OCI-LY7 (cell line): ENCODE measurements around the gene TNFRSF9. TPM values are rescaled to one million over a fixed set of nuclear protein-coding genes. Genes with fewer than 3 reads are reported as not detected.

Experiments used
- BruUV-seq: library from RNA; stranded (reverse); fragments of 400-500 nt; replicated peaks from 2 replicates; lab custom pipeline; 2021; lab: Mats Ljungman, UMichigan
- CTCF ChIA-PET: fragments of 300-600 bp; sonication (Branson Sonifier 250); formaldehyde crosslinking; loops from one replicate; lab custom pipeline; 2022; ENCODE audit warnings: antibody characterized with exemption; ENCODE audit not compliant: unreplicated experiment; lab: Charles Lee
- POLR2A ChIA-PET: fragments of 300-600 bp; sonication (Branson Sonifier 250); formaldehyde crosslinking; loops from one replicate; lab custom pipeline; 2022; ENCODE audit warnings: antibody characterized with exemption; lab: Charles Lee
- DNase-seq: peaks from one replicate; pipeline ENCODE4 v3.0.0-alpha.2; 2015; ENCODE audit warnings: low spot score
- H2AFZ ChIP-seq: fragments of 200-600 bp; sonication (generic), shearing (Covaris generic); 2 replicates; pipeline ENCODE4 v1.6.1; 2014; ENCODE audit warnings: mild to moderate bottlenecking, antibody characterized with exemption, low read length, moderate library complexity
- H3K27ac ChIP-seq: fragments of 200-600 bp; sonication (generic); 2 replicates; pipeline ENCODE4 v1.5.1; 2014; ENCODE audit warnings: mixed run types, low read depth, mild to moderate bottlenecking, moderate library complexity, low read length, inconsistent platforms; ENCODE audit not compliant: poor library complexity, severe bottlenecking
- H3K36me3 ChIP-seq: fragments of 200-600 bp; sonication (generic); 2 replicates; pipeline ENCODE4 v1.6.1; 2014; ENCODE audit warnings: mild to moderate bottlenecking, antibody characterized with exemption, low read length, moderate library complexity, mixed read lengths; ENCODE audit not compliant: insufficient read depth
- H3K4me1 ChIP-seq: fragments of 200-600 bp; sonication (generic); 2 replicates; pipeline ENCODE4 v1.5.1; 2014; ENCODE audit warnings: mild to moderate bottlenecking, low read length; ENCODE audit not compliant: insufficient read depth, poor library complexity, severe bottlenecking
- H3K4me2 ChIP-seq: fragments of 200-600 bp; sonication (generic); 2 replicates; pipeline ENCODE4 v1.6.1; 2014; ENCODE audit warnings: mild to moderate bottlenecking, low read length
- H3K4me3 ChIP-seq: fragments of 200-600 bp; sonication (generic); 2 replicates; pipeline ENCODE4 v1.5.1; 2014; ENCODE audit warnings: mild to moderate bottlenecking, low read depth, low read length; ENCODE audit not compliant: poor library complexity, severe bottlenecking
- H3K79me2 ChIP-seq: fragments of 200-600 bp; sonication (generic); 2 replicates; pipeline ENCODE4 v1.6.1; 2016; ENCODE audit warnings: low read depth, mild to moderate bottlenecking, low read length, moderate library complexity, mixed read lengths; ENCODE audit not compliant: insufficient read depth
- H3K9me2 ChIP-seq: fragments of 200-600 bp; sonication (generic); 2 replicates; pipeline ENCODE4 v1.6.1; 2016; ENCODE audit warnings: mild to moderate bottlenecking, low read length, mixed read lengths; ENCODE audit not compliant: insufficient read depth
- H3K9me3 ChIP-seq: fragments of 200-600 bp; sonication (generic); 2 replicates; pipeline ENCODE4 v1.6.1; 2014; ENCODE audit warnings: mild to moderate bottlenecking, mixed run types, low read length, mixed read lengths
- H4K20me1 ChIP-seq: fragments of 200-600 bp; sonication (generic); 2 replicates; pipeline ENCODE4 v1.6.1; 2014; ENCODE audit warnings: mild to moderate bottlenecking, antibody characterized with exemption, low read length, moderate library complexity, mixed read lengths; ENCODE audit not compliant: insufficient read depth
- CTCF ChIP-seq: fragments of 200-600 bp; sonication (generic); conservative IDR thresholded peaks from 2 replicates; pipeline ENCODE4 v1.5.1; 2014; ENCODE audit warnings: mild to moderate bottlenecking, antibody characterized with exemption, low read length, moderate library complexity, mixed read lengths
- EZH2phosphoT487 ChIP-seq: fragments of 200-600 bp; sonication (generic); IDR thresholded peaks from 2 replicates; pipeline ENCODE4 v1.6.1; 2018; ENCODE audit warnings: low read depth, borderline replicate concordance, mild to moderate bottlenecking, mixed run types, antibody characterized with exemption, low read length, moderate library complexity, mixed read lengths
- intact Hi-C: fragments of 100-400 bp; cut with micrococcal nuclease; formaldehyde crosslinking; loops from one replicate; pipeline ENCODE4 v1.10.0; 2022; ENCODE audit not compliant: unreplicated experiment
- total RNA-seq, 2 experiments: library from RNA; depleted of rRNA in 1 of 2; stranded (reverse); fragments of >200 nt in 1 of 2; shearing (Covaris generic) in 1 of 2; gene quantifications; 2 replicates each; pipeline ENCODE4 v1.2.3, GENCODE V29; 2014 to 2022

Gene TNFRSF9
- total RNA-seq, 2 experiments from 2014 or later = not detected

- intact Hi-C loops = no loop called here
These were observed 28.5 kb downstream of the TNFRSF9 start for GRCh38 chr1:7912145-7912544.

GRCh38 chr1:7905262-7905661 lies 35.4 kb downstream of the TNFRSF9 start:
- Histone ChIP-seq H3K79me2 (no peaks in the 10 kb centered on the region), H4K20me1 (no peaks in the 10 kb centered on the region), H3K4me2 (no peak overlapping the region), H3K9me3 (no peaks in the 10 kb centered on the region), H2AFZ (no peak overlapping the region), H3K9me2 (no peaks in the 10 kb centered on the region), H3K27ac (no peak overlapping the region), H3K36me3 (no peaks in the 10 kb centered on the region), H3K4me1 (no peaks in the 10 kb centered on the region), H3K4me3 (no peak overlapping the region)
- ChIA-PET CTCF (no interaction called here), POLR2A (interaction anchor here (0.6 to 1.2 kb wide), 2 partner anchors 10 to 153 kb away, joined by 5 read pairs; no protein-coding TSS in a partner anchor)
- no peak for DNase-seq
- no TSS peak for BruUV-seq
- intact Hi-C loops = no loop called here
- TF ChIP-seq CTCF (no peak), EZH2phosphoT487 (no peak)

More at GRCh38 chr1:7912145-7912544, 28.5 kb downstream of the TNFRSF9 start:
- H4K20me1 ChIP-seq = no peaks in the 10 kb centered on the region
- no peaks in the 10 kb centered on the region for H3K9me3 ChIP-seq
- H3K4me3 ChIP-seq = no peak overlapping the region
- ChIA-PET POLR2A (no interaction called here), CTCF (no interaction called here)
- no peaks in the 10 kb centered on the region for H3K4me1 ChIP-seq
- H2AFZ ChIP-seq = no peak overlapping the region
- TF ChIP-seq EZH2phosphoT487 (no peak), CTCF (no peak)
- no peaks in the 10 kb centered on the region for H3K79me2 ChIP-seq
- no peak for DNase-seq
- no peaks in the 10 kb centered on the region for H3K9me2 ChIP-seq
- no peak overlapping the region for H3K4me2 ChIP-seq
- H3K27ac ChIP-seq = no peak overlapping the region
- no TSS peak for BruUV-seq
- H3K36me3 ChIP-seq = no peaks in the 10 kb centered on the region

- DNase-seq = peak; percentile 53
- intact Hi-C loops = loop anchor here (1.0 to 2.0 kb wide), 2 partner anchors 94 to 235 kb away; no protein-coding TSS in a partner anchor
- no peaks in the 10 kb centered on the region for H4K20me1 ChIP-seq
- H3K4me2 ChIP-seq = no peak overlapping the region
- H3K27ac ChIP-seq = no peak overlapping the region
- no peaks in the 10 kb centered on the region for H3K36me3 ChIP-seq
- BruUV-seq = no TSS peak
- no peaks in the 10 kb centered on the region for H3K4me1 ChIP-seq
- no peaks in the 10 kb centered on the region for H3K9me2 ChIP-seq
- CTCF ChIA-PET = no interaction called here
- H3K79me2 ChIP-seq = no peaks in the 10 kb centered on the region
- no peaks in the 10 kb centered on the region for H3K9me3 ChIP-seq
- TF ChIP-seq EZH2phosphoT487 (no peak), CTCF (peak; percentile 76)
- H3K4me3 ChIP-seq = no peak overlapping the region
- H2AFZ ChIP-seq = no peak overlapping the region
- POLR2A ChIA-PET = no interaction called here
These were observed 38.1 kb downstream of the TNFRSF9 start for GRCh38 chr1:7902478-7903085.
